ENCODE results near the gene SIGLEC8.

Gene SIGLEC8

DNA sequence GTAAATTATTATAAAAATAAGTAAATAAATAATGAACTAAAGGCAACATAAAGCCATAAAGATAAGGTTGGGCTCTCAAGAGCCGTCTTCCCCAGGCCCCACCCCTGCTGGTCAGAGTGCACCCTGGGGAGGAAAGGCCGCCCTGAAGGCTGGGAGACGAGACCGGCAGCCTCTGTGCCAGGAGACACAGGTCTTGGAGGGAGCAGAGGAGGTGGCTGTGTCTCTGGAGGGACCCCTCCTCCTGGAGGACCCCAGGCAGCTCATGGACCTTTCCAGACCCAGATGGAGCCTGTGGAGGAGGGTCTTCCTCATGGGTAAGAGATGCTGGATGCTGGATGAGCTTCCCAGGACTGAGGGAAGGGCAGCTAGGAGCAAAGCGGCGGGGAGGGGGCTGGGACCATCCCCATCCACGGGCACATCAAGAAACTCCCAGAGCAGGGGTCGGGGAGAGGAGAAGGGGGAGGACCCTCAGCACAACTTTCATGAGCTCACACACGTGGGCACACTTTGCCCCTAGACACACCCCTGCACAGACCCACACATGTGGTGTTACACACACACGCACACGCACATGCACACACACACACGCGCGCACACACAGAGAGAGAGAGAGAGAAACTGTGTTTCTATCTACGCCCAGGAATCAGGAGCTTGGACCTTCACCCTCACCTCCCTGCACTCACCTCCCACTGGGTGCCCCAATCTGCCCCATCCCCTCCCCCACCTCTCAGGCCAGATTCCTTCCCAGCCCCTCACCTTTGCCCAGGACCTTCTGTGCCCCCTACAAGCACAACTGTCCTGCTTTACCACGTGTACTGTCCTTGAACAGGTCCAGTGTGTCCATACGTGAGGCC, 20.4 kb upstream of the SIGLEC8 start, which contains the start of gene CEACAM18:
Gene CEACAM18 (plus strand): TSS at position 159 of the 854 bp plus-strand sequence.
- no peaks in the 10 kb centered on the region for H3K4me1 ChIP-seq (ENCODE audit: low read depth, poor library complexity, severe bottlenecking)
- no peaks in the 10 kb centered on the region for H3K27me3 ChIP-seq (ENCODE audit: insufficient read depth, low read depth)
- H4K20me1 ChIP-seq (ENCODE audit: insufficient read depth): no peaks in the 10 kb centered on the region
- no peaks in the 10 kb centered on the region for H3K36me3 ChIP-seq (ENCODE audit: insufficient read depth)
- no peaks in the 10 kb centered on the region for H3K79me2 ChIP-seq (ENCODE audit: insufficient read depth, low read depth)
- H3K4me2 ChIP-seq: no peak within 1 kb of the TSS
- H3K27ac ChIP-seq: no peak within 1 kb of the TSS
- TF ChIP-seq, protein P1, sequence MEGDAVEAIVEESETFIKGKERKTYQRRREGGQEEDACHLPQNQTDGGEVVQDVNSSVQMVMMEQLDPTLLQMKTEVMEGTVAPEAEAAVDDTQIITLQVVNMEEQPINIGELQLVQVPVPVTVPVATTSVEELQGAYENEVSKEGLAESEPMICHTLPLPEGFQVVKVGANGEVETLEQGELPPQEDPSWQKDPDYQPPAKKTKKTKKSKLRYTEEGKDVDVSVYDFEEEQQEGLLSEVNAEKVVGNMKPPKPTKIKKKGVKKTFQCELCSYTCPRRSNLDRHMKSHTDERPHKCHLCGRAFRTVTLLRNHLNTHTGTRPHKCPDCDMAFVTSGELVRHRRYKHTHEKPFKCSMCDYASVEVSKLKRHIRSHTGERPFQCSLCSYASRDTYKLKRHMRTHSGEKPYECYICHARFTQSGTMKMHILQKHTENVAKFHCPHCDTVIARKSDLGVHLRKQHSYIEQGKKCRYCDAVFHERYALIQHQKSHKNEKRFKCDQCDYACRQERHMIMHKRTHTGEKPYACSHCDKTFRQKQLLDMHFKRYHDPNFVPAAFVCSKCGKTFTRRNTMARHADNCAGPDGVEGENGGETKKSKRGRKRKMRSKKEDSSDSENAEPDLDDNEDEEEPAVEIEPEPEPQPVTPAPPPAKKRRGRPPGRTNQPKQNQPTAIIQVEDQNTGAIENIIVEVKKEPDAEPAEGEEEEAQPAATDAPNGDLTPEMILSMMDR (conservative IDR thresholded peaks at IDR 0.05; ENCODE audit: low read depth, low read length): no peak
- no peak within 1 kb of the TSS for H3K9ac ChIP-seq
- no peak within 1 kb of the TSS for H3K4me3 ChIP-seq (IDR thresholded peaks at IDR 0.05; ENCODE audit: insufficient read depth, low read depth, low read length)
- no peak within 1 kb of the TSS for H2AFZ ChIP-seq (ENCODE audit: low read depth)

DNA sequence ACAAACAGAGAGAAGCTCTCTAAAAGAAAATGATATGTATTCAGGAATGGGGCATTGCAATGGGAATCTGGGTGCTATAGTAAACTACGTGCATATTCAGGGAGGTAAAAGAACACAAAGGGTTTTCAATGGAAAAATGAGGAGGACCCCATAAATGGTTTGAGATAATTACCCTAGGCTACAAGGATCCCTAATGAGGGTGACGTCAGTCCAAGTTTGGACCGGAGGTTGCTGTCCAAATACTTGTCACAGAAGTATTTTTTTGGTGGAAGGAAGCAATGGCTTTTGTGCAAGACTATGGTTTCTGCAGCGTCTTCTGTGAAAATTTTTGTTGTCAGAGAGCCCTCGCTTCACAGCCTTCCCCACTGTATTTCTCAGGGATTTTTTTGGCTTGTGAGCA, 19.1 kb upstream of the SIGLEC8 start:
- no peak overlapping the region for H3K4me2 ChIP-seq
- H3K27me3 ChIP-seq (ENCODE audit: insufficient read depth, low read depth): no peaks in the 10 kb centered on the region; the same call in 1 of the 2 replicates

DNA sequence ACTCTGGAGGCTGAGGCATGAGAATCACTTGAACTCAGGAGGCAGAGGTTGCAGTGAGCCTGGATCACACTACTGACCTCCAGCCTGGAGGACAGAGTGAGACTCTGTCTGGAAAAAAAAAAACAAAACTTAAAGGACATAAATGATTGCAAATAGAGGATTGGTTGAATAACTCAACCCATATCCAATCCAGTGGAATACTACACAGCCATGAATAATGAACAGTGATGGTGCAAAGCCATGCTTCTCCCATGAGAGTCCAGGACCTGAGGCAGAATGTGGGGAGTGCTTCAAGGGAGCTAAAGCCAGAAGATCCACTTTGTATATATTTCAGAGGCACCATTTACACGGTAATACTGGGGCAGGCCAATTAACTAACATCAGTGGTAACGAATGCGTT, 17.9 kb upstream of the SIGLEC8 start:
- Histone ChIP-seq H2AFZ (ENCODE audit: low read depth) (no peak overlapping the region), H3K27ac (no peak overlapping the region), H3K79me2 (ENCODE audit: insufficient read depth, low read depth) (no peaks in the 10 kb centered on the region), H4K20me1 (ENCODE audit: insufficient read depth) (no peaks in the 10 kb centered on the region), H3K4me2 (no peak overlapping the region), H3K4me3 (IDR thresholded peaks at IDR 0.05; ENCODE audit: insufficient read depth, low read depth, low read length) (no peak overlapping the region), H3K9ac (no peak overlapping the region), H3K36me3 (ENCODE audit: insufficient read depth) (no peaks in the 10 kb centered on the region), H3K4me1 (ENCODE audit: low read depth, poor library complexity, severe bottlenecking) (no peaks in the 10 kb centered on the region), H3K27me3 (ENCODE audit: insufficient read depth, low read depth) (no peaks in the 10 kb centered on the region; the same call in 1 of the 2 replicates)
- TF ChIP-seq, protein P1 (conservative IDR thresholded peaks at IDR 0.05; ENCODE audit: low read depth, low read length): no peak

More for the DNA sequence above, 19.1 kb upstream of the SIGLEC8 start:
- Histone ChIP-seq H2AFZ (ENCODE audit: low read depth) (no peak overlapping the region), H3K36me3 (ENCODE audit: insufficient read depth) (no peaks in the 10 kb centered on the region), H3K79me2 (ENCODE audit: insufficient read depth, low read depth) (no peaks in the 10 kb centered on the region), H3K4me3 (IDR thresholded peaks at IDR 0.05; ENCODE audit: insufficient read depth, low read depth, low read length) (no peak overlapping the region), H3K4me1 (ENCODE audit: low read depth, poor library complexity, severe bottlenecking) (no peaks in the 10 kb centered on the region), H3K9ac (no peak overlapping the region), H3K27ac (no peak overlapping the region), H4K20me1 (ENCODE audit: insufficient read depth) (no peaks in the 10 kb centered on the region)
- TF ChIP-seq, protein P1 (conservative IDR thresholded peaks at IDR 0.05; ENCODE audit: low read depth, low read length): no peak

DNA sequence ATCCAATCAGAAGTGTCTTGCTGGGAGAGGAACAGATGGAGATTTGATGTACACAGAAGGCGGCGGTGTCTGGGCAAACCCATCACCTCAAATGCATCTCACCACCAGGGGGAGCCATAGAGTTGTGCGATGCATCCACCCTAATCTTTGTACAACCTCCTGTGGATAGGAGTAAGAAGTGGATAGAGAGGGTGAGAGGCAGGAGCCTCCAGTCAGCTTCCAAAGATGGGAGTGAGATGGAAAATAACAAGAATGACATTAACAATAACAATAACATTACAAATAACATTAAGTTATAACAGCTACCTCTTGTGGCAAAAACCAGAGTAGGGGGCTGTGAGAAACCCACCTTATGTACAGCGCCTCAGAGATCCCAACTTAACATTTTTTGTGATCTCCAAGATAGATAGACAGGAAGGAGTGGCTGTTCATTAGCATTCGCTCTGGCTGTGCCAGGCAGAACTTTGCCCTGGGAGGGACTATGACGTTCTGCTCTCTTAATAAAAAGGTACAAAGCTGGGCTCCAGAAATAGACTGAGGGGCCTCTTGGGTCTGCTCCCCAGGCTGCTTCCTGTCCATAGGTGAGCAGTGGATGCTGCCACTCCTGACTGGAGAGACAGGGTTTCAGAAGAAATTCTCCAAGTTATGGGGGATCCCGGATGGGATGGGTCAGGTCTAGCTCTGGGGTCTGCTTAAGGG, 14.9 kb upstream of the SIGLEC8 start:
- H3K9ac ChIP-seq: no peak overlapping the region
- H3K4me3 ChIP-seq (IDR thresholded peaks at IDR 0.05; ENCODE audit: insufficient read depth, low read depth, low read length): no peak overlapping the region
- no peaks in the 10 kb centered on the region for H3K79me2 ChIP-seq (ENCODE audit: insufficient read depth, low read depth)
- H3K4me2 ChIP-seq: no peak overlapping the region
- H3K4me1 ChIP-seq (ENCODE audit: low read depth, poor library complexity, severe bottlenecking): no peaks in the 10 kb centered on the region
- no peaks in the 10 kb centered on the region for H3K36me3 ChIP-seq (ENCODE audit: insufficient read depth)
- no peaks in the 10 kb centered on the region; the same call in 1 of the 2 replicates for H3K27me3 ChIP-seq (ENCODE audit: insufficient read depth, low read depth)
- TF ChIP-seq, protein P1 (conservative IDR thresholded peaks at IDR 0.05; ENCODE audit: low read depth, low read length): peak; percentile 66
- H4K20me1 ChIP-seq (ENCODE audit: insufficient read depth): no peaks in the 10 kb centered on the region
- no peak overlapping the region for H2AFZ ChIP-seq (ENCODE audit: low read depth)
- no peak overlapping the region for H3K27ac ChIP-seq
